HepG2 (cell line): ENCODE results near the gene GON4L. TPM values are rescaled to one million over a fixed set of nuclear protein-coding genes. Genes with fewer than 3 reads are reported as not detected.
A peak's percentile ranks its signal among the peaks of the same experiment; 100 is the strongest.
"Not testable (repeated sequence)": the region's sequence is repeated elsewhere in the genome, so short reads cannot be mapped to it uniquely, and the experiment has no call there.

Experiments used
- ATAC-seq: fragments of 200-7000 bp; cut with Tn5 transposase; 3 replicates; pipeline ENCODE4 v1.9.1; 2020; ENCODE audit warnings: mild to moderate bottlenecking, moderate library complexity
- BruUV-seq: library from RNA; stranded (reverse); fragments of 400-500 nt; replicated peaks from 2 replicates; lab custom pipeline; 2021; lab: Mats Ljungman, UMichigan
- CTCF ChIA-PET: fragments of 300-600 bp; formaldehyde crosslinking; extraction: SDS; loops from one replicate; lab custom pipeline; 2021; ENCODE audit warnings: low total read pairs, inconsistent platforms, low intra/inter-chr PET ratio; lab: Yijun Ruan, JAX
- POLR2A ChIA-PET: fragments of 350-600 bp; sonication (Branson Sonifier 250); formaldehyde crosslinking; loops from one replicate; lab custom pipeline; 2020; ENCODE audit warnings: antibody characterized with exemption, inconsistent platforms; lab: Yijun Ruan, JAX
- DNase-seq: peaks from one replicate; pipeline ENCODE4 v3.0.0-alpha.2; 2015; ENCODE audit warnings: low spot score
- FAIRE-seq: peaks from 3 replicates; lab custom pipeline; 2011; peaks lifted over from hg19 to GRCh38; lab: Jason Lieb, UNC
- H2AFZ ChIP-seq: one replicate; pipeline ENCODE4 v1.6.1; 2011; ENCODE audit warnings: low read length, inconsistent platforms
- H3K27ac ChIP-seq: fragments of 300-600 bp; 3 replicates; pipeline ENCODE4 v1.8.0; 2011; ENCODE audit warnings: mixed run types, mild to moderate bottlenecking, mixed read lengths, low read length, inconsistent platforms; ENCODE audit not compliant: insufficient read depth; ENCODE audit errors: extremely low read length
- H3K27me3 ChIP-seq, 2 experiments: fragments of 200-600 bp in 1 of 2; 2 replicates in 1 of 2; 3 replicates in 1 of 2; pipeline versions ENCODE4 v1.6.0 to v1.8.0; 2011; ENCODE audit warnings: low read length in 2 of 2, mild to moderate bottlenecking in 2 of 2, moderate library complexity in 2 of 2, inconsistent platforms in 1 of 2; ENCODE audit not compliant: insufficient read depth in 2 of 2, control insufficient read depth in 1 of 2
- H3K36me3 ChIP-seq, 2 experiments: fragments of 200-600 bp in 1 of 2; replicated peaks in 1 of 2; 2 replicates in 1 of 2; 3 replicates in 1 of 2; pipeline versions ENCODE4 v1.5.1 to v1.8.0; 2011; ENCODE audit warnings: low read length in 2 of 2, inconsistent platforms in 1 of 2; ENCODE audit not compliant: insufficient read depth in 2 of 2, control insufficient read depth in 1 of 2
- H3K4me1 ChIP-seq: 2 replicates; pipeline ENCODE4 v1.5.1; 2012; ENCODE audit warnings: low read length, inconsistent platforms; ENCODE audit not compliant: insufficient read depth
- H3K4me2 ChIP-seq: 2 replicates; pipeline ENCODE4 v1.6.0; 2011; ENCODE audit warnings: low read depth, low read length, inconsistent platforms
- H3K4me3 ChIP-seq, 3 experiments: fragments of 200-600 bp in 1 of 3; sonication (generic), shearing (Covaris generic) in 1 of 3; replicated peaks in 1 of 3; 2 replicates each; pipeline ENCODE4 v1.5.1; 2011 to 2016; ENCODE audit warnings: low read length in 3 of 3, inconsistent platforms in 2 of 3, low read depth in 2 of 3, mild to moderate bottlenecking in 2 of 3, control low read depth in 1 of 3, mixed read lengths in 1 of 3; ENCODE audit not compliant: insufficient read depth in 1 of 3
- H3K79me2 ChIP-seq: one replicate; pipeline ENCODE4 v1.6.1; 2011; ENCODE audit warnings: low read length, inconsistent platforms; ENCODE audit not compliant: insufficient read depth
- H3K9ac ChIP-seq: 2 replicates; pipeline ENCODE4 v1.6.0; 2011; ENCODE audit warnings: mild to moderate bottlenecking, low read depth, low read length, inconsistent platforms; ENCODE audit not compliant: insufficient read depth
- H3K9me3 ChIP-seq: 2 replicates; pipeline ENCODE4 v1.5.1; 2012; ENCODE audit warnings: mild to moderate bottlenecking, low read length
- H4K20me1 ChIP-seq: 2 replicates; pipeline ENCODE4 v1.6.0; 2011; ENCODE audit warnings: inconsistent platforms, mild to moderate bottlenecking, low read length, moderate library complexity; ENCODE audit not compliant: insufficient read depth
- ARID5B ChIP-seq: IDR thresholded peaks from 2 replicates; pipeline ENCODE4 v1.4.0; 2020; ENCODE audit warnings: mild to moderate bottlenecking, missing genetic modification reagents
- DMAP1 ChIP-seq: IDR thresholded peaks from 2 replicates; pipeline ENCODE4 v1.6.1; 2016
- MAZ ChIP-seq, 2 experiments: sonication (generic) in 1 of 2; formaldehyde crosslinking in 1 of 2; IDR thresholded peaks; 2 replicates each; pipeline versions ENCODE4 v1.5.0 to v1.6.1; 2012 to 2020; ENCODE audit warnings: low read depth in 2 of 2, mild to moderate bottlenecking in 2 of 2, borderline replicate concordance in 1 of 2, improper control_type of control experiment in 1 of 2, low read length in 1 of 2, missing genetic modification reagents in 1 of 2, moderate library complexity in 1 of 2
- NFYC ChIP-seq: IDR thresholded peaks from 2 replicates; pipeline ENCODE4 v1.6.1; 2016; ENCODE audit warnings: missing genetic modification reagents, missing compliant biosample characterization
- UBTF ChIP-seq: sonication (generic); formaldehyde crosslinking; IDR thresholded peaks from 2 replicates; pipeline ENCODE4 v1.4.0; 2020; ENCODE audit warnings: mild to moderate bottlenecking, missing genetic modification reagents
- ZNF639 ChIP-seq: conservative IDR thresholded peaks from 2 replicates; pipeline ENCODE4 v1.6.1; 2018; ENCODE audit warnings: missing genetic modification reagents
- ZNF788 ChIP-seq: sonication (generic); formaldehyde crosslinking; IDR thresholded peaks from 2 replicates; pipeline ENCODE4 v1.5.0; 2020; ENCODE audit warnings: mild to moderate bottlenecking, missing genetic modification reagents, borderline replicate concordance
- WGBS: methylation state at CpG from one replicate; pipeline ENCODE4 v1.1.6; 2017; ENCODE audit warnings: low lambda C conversion rate; 5-methylcytosine and 5-hydroxymethylcytosine counted together
- in situ Hi-C: cut with HindIII; loops from 2 replicates; pipeline ENCODE4 v1.10.0; 2017; ENCODE audit warnings: low pct_unique_long_range_greater_than_20kb; ENCODE audit not compliant: extremely low pct_ligation_motif_present
- intact Hi-C: fragments of 100-400 bp; cut with micrococcal nuclease; formaldehyde crosslinking; loops from one replicate; pipeline ENCODE4 v1.10.0; 2022; ENCODE audit not compliant: unreplicated experiment
- polyA plus RNA-seq, 8 experiments: library from polyadenylated mRNA; depleted of rRNA in 3 of 8; stranded (reverse) in 7 of 8; unstranded in 1 of 8; fragments of >200 nt; fragmentation: Illumina TruSeq in 4 of 8; extraction: Trizol in 4 of 8; gene quantifications; 2 replicates each; pipeline versions ENCODE4 v1.2.1 to v1.2.3, GENCODE V29; 2011 to 2016; ENCODE audit warnings: low read depth in 4 of 8, missing spikeins in 1 of 8, mixed read lengths in 1 of 8; ENCODE audit not compliant: insufficient read depth in 1 of 8
- total RNA-seq, 5 experiments: library from RNA; depleted of rRNA; stranded (reverse); fragments of >200 nt; fragmentation: Illumina TruSeq; extraction: Trizol; gene quantifications; 2 replicates each; pipeline ENCODE4 v1.2.3, GENCODE V29; 2016; ENCODE audit warnings: low read depth in 1 of 5
- TF ChIP-seq, protein P1 (sequence below): sonication (generic); formaldehyde crosslinking; IDR thresholded peaks from 2 replicates; pipeline ENCODE4 v1.4.0; 2020; ENCODE audit warnings: mild to moderate bottlenecking, low read depth, missing genetic modification reagents
- TF ChIP-seq, protein P2 (sequence below): IDR thresholded peaks from 2 replicates; pipeline ENCODE4 v1.6.1; 2016; ENCODE audit warnings: low read depth, borderline replicate concordance

Gene GON4L
- total and polyA plus RNA-seq, 2 of the 13 experiments (the other 11 are each of a cell fraction or from before 2014, with no cell fraction given): 14.6 to 19.6 TPM

DNA sequence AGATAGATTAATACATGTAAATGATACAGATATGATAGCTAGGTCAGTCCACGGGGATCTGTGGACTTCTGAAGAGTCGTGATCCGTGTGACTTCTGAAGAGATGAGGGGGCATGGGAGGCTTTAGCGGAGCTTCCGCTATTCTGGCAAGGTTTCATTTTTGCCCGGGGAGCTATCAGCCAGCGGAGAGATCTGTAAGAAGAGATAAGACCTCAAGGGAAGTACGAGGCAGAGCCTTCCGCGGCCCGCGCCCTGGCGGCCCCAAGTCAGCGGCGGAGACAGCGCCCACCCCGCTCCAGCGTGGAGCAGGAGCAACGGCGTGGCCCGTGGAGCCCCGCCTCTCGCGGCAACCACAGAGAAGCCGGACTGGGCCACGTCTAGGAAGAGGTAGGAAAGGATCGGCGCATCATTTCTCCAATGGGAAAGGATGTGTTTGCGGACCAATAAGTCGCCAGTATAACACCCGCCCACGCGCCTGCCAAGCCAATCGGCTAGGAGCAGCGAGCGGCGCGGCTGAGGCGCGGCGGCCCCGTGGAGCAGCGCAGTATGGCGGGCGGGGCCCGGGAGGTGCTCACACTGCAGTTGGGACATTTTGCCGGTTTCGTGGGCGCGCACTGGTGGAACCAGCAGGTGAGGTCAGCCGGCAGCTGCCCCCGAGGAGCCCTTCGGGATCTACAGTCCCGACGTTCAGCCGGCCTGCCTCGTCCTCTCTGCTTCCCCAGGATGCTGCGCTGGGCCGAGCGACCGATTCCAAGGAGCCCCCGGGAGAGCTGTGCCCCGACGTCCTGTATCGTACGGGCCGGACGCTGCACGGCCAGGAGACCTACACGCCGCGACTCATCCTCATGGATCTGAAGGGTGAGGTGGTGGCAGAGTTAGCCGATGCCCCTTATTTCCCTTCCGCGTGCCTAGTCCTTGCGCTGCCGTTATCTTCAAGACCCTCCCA lies 111.5 kb downstream of the GON4L start:
- H3K79me2 ChIP-seq; BruUV-seq; intact Hi-C loops; H3K4me1 ChIP-seq; CTCF ChIA-PET; H3K36me3 ChIP-seq; in situ Hi-C loops; H4K20me1 ChIP-seq; POLR2A ChIA-PET; H3K27me3 ChIP-seq; H3K9me3 ChIP-seq; TF ChIP-seq MAZ (IDR thresholded peaks at IDR 0.05; ENCODE audit: borderline replicate concordance, low read depth, low read length): not testable (repeated sequence)
- Histone ChIP-seq H2AFZ (peak overlapping the region; percentile 43), H3K9ac (peak overlapping the region; percentile 89), H3K4me3 (peak overlapping the region; percentile 73 to 81 (median 76)), H3K4me2 (peak overlapping the region; percentile 83), H3K27ac (peak overlapping the region; percentile 70)
- FAIRE-seq (peak; percentile 89), DNase-seq (peak; percentile 95), ATAC-seq (peak; percentile 96)
- under 1% methylated on average over 29 of the region's 77 CpGs for WGBS
- TF ChIP-seq DMAP1 (CRISPR knock-in tag) (peak; percentile 90), ZNF788 (CRISPR knock-in tag) (peak; percentile 69; the same call in 1 of the 2 replicates), ARID5B (peak; percentile 55), ZNF639 (CRISPR knock-in tag) (0 out of 2 replicates have a peak, but pooled peaks have one; percentile 24), NFYC (CRISPR knock-in tag) (peak; percentile 83), MAZ (CRISPR knock-in tag; IDR thresholded peaks at IDR 0.05; ENCODE audit: low read depth) (peak; percentile 68), UBTF (CRISPR knock-in tag) (peak; percentile 65)
- TF ChIP-seq, protein P1, sequence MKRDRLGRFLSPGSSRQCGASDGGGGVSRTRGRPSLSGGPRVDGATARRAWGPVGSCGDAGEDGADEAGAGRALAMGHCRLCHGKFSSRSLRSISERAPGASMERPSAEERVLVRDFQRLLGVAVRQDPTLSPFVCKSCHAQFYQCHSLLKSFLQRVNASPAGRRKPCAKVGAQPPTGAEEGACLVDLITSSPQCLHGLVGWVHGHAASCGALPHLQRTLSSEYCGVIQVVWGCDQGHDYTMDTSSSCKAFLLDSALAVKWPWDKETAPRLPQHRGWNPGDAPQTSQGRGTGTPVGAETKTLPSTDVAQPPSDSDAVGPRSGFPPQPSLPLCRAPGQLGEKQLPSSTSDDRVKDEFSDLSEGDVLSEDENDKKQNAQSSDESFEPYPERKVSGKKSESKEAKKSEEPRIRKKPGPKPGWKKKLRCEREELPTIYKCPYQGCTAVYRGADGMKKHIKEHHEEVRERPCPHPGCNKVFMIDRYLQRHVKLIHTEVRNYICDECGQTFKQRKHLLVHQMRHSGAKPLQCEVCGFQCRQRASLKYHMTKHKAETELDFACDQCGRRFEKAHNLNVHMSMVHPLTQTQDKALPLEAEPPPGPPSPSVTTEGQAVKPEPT (CRISPR knock-in tag): peak; percentile 75; the same call in 1 of the 2 replicates
- TF ChIP-seq, protein P2, sequence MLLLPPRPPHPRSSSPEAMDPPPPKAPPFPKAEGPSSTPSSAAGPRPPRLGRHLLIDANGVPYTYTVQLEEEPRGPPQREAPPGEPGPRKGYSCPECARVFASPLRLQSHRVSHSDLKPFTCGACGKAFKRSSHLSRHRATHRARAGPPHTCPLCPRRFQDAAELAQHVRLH (CRISPR knock-in tag): peak; percentile 35; the same call in 1 of the 2 replicates
